Activated CD8-positive, alpha-beta memory T cell treated with anti-CD3 and anti-CD28 coated beads, Interleukin-2, amount 50 U/mL, for 48 hours (primary cell): ENCODE results near the gene ELMO1.

Experiments
- DNase-seq: peaks from one replicate; pipeline ENCODE4 v3.0.0-alpha.2; 2020

Gene ELMO1

DNA sequence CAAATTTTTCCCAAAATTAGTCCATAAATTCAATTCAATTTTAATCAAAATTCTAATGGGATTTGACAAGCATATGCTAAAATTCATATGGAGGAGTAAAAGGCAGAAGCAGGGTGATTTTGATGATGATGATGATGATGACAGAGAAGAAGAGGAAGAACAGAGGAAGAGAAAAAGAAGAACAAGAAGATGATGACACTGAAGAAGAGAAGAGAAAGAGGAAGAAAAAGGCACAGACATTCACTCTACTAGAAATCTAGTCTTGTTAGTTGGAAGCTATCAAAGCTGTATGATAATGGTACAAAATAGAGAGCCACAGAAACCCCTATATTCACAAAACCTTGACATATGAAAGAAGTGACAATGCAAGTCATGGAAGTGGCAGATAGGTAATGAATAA, 157.9 kb downstream of the ELMO1 start:
- DNase-seq = no peak

DNA sequence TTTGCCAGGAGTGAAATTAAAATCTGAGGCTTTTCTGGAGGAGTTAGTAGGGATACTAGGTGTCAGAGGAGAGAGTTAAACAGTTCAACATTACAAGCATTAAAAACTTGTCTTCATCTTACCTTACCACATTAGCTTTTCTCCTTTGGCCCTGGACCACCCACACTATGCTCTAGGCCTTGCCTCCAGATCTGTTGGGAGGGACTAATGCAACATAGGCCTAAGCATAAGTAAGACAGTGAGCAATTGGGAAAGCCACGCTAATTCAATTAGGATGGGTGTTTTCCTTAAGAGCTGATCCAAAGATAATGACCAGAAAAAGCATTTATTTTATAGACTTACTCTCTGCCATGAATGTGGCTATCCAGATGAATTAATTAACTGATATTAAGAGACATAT, 158.9 kb downstream of the ELMO1 start:
- no peak for DNase-seq

DNA sequence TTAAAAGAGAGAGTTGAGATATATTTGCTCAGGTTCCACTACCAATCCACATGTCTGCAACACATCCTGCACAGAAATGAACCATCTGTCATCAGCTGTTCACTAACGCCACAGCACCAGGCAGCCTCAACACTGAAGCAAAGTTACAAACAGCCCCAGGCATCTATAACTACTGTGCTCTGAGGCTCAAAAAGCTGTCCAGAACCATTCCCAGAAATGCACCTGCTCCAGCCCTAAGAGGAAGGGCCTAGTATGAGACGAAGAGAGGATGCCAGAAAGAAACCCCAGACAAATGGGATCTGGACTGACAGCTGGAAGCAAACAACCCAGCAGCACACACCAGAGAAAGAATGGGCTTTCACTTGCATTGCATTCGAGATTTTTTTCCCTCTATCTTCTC, 159.3 kb downstream of the ELMO1 start:
- no peak for DNase-seq

DNA sequence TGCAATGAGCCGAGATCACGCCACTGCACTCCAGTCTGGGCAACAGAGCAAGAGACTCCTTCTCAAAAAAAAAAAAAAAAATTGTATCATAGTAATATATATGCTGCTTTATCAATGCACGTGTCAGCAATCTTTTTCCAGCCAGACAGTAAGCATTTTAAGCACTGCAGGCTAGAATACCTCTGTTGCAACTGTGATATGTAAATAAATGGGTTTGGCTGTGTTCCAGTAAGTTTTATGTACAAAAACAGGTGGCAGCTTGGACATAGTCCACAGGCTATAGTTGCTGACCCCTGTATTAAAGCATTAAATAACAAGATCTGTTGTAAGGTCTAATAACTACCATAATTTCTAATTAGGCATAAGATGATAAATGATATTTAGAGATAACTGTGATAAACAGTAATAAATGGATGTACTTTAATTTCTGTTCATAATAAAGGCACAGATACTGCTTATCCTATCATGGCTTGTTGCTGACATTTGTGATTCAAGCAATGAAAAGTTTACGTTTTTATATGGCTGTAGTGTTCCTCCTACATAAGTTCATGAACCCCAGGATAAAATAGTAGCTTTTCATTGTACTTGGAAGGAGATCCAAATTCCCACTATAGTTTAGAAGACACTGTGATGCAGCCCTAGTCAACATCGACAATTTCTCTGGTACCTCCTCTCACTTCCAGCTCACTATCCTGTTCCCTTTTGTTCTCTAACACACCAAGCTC, 161.4 kb downstream of the ELMO1 start:
- no peak for DNase-seq

DNA sequence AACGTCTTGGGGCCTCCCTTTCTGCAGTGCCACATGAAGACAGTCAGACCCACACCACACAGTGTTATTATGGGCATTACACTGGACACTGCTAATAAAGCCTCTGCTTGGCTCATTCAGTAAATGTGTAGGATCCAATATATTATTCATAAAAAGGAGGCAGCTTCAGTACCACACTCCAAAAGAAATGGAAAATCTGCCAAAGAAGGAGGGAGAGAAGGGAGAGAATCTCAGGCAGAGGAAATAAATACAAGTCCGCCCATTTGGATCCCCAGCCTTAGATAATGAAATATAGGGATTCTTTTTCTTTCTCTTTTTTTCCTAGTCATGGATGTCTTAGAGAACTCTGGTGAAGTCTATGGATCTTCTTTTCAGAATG, 162.2 kb downstream of the ELMO1 start:
- DNase-seq = no peak

DNA sequence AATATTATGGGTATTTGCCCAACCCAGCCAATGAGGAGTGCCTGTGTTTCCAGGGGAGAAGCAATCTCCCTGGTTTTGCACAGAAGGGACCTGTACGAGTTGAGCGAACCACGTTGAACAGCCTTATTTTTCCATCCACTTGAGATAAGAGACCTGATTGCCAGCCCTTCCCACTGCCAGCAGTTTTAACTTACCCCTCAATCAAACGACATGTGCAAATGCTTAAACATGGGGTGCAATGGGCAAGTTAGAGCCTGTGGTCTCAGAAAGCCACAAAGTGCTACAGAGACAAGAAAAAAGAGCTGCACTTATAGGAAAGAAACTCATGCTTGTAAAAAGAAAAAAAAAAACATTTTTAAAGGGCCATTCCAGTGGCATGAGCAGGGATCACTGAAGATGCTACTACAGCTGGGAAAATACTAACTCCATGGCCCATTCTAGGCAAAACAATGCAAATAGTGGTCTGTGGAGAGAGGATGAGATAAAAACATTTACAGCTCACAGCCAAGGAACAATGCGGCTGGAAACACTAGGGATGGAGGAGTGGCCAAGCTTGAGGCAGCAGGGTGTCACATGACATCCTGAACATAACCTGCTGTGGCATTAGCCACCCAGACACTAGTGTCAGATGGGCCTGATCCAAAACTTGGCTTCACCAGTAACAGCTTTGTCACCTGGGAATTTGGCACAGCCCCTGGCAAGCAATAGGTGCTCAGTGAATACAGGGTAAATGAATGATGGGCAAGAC, 162.8 kb downstream of the ELMO1 start:
- no peak for DNase-seq

DNA sequence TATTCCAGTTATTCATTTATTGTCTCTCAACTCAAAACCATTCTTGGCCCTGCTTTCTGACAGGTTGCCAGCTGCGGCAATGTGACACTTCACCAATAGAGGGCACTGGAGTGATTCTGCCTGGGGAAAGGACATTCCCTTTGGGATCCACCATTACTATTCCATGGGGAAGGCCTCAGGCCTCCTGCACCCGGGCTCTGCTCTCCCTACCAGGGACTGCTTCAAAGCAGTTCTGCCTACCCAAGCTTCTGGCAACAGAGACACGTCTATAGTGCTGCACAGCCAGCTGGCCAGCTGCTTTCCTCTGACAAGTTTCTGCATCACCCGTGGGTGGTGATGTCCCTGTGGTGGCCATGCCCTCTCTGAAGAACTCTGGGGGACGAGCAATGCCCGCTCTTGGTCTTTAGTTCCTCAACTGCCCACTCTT, 163.8 kb downstream of the ELMO1 start:
- DNase-seq = peak; percentile 61

DNA sequence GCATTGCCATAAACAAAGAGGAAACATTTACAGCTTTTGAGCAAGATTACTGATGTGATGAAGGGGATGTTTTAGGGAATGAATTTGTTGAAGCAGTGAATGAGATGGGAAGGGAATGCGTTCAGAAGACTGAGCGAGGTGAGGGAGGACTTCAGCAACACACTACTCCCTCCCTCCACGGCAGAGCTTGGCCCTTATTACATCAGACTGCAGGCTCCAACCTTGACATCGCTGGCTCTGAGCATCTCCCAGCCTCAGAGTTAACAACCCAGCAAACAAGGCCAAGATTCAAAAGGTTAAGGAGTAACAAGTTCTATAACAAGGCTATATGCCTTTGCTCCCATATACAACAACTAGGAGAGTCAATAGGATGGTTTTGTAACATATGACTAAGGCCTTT, 164.4 kb downstream of the ELMO1 start:
- DNase-seq = no peak

DNA sequence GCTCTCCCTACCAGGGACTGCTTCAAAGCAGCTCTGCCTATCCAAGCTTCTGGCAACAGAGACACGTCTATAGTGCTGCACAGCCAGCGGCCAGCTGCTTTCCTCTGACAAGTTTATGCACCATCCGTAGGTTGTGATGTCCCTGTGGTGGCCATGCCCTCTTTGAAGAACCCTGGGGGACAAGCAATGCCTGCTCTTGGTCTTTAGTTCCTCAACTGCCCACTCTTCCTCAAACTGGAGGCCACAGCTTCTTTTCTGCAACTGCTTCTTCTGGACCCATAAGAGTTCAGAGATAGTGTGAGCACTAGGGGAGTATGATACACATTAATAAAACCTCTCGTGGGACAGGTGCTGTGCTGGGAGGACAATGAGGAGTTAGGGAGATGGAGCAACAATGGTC, 164.9 kb downstream of the ELMO1 start:
- no peak for DNase-seq

DNA sequence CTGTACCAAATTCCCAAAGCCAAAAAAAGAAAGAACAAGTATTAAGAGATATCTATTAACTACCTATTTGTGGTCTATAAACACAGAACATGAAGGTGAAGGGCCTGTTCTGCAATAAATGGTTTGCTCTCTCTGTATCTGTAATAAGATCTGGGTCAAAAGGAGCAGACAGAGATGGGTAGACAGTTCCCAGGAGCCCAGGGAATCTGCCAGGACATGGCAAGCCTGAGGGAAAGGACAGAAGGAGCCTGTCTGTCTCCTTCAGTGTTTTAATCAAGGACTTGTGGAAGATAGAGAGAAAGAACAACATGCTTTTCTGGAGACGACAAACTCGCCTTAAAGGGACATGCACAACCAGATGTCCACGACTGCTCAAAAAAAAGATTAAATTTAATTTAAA, 165.7 kb downstream of the ELMO1 start:
- DNase-seq = no peak

DNA sequence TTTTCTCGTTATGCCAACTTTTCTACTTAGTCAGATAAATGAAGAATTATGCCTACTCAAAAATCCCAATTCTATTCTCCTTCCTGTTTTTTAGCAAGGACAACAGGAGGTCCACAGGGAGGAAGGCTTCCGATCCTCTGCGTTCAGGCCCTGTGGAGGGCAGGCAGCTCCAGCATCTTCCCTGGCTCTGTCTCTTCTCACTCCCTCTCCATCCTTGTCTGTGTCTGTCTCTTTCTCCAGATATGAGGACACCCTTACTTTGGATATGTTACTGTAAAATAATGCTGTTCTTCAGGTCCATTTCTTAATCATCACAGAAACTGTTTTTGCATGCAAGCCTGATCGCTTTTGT, 166.6 kb downstream of the ELMO1 start:
- no peak for DNase-seq

DNA sequence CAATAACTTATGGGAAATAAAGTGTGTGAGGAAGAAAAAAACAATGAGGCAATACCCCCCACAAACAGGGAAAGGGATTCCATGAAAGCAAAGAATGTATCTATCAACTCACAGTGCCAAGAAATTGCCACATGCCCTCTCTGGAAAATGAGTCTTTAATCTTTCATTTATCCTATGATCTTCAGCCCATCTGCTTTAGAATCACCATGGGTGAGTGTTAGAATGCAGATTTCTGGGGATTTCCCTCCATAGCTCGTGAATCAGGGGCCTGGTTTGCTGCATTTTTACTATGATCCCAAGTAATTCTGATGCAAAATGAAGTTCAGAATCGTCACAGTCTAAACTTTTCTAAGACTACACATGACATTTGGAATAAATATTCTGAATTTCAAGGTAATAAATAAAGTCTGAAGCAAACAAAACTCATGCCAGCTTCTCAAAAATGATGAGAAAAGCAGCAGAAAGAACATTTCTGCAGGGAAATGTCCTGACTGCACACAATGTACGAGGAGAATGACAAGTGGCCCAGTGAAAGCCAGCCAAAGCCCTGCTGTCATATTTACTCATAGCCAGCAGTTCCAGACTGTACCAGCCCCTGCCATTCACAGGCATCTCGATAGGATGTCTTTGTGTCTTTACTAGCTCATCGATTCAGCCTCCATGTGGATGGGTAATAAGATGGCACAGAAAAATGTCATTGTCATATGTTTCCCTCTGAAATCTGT, 167.1 kb downstream of the ELMO1 start:
- DNase-seq = no peak

DNA sequence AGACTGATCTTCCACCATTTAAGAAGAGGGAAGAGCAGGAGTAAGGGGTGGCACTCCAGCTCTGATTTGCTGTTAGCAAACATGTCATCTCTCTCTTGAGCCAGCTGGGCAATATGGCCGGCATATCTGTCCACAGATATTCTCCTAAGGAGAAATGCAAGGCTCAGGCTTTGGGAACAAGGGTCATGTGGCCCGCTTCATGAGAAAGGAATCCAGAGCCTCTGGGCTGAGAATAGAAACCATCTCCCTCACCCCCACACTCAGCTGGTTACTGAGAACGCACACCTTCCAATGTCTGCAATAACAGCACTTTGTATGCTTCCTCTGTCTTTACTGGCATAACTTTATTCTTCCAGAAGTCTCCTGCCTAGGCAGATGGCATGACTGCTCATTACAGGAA, 171.2 kb downstream of the ELMO1 start:
- no peak for DNase-seq

DNA sequence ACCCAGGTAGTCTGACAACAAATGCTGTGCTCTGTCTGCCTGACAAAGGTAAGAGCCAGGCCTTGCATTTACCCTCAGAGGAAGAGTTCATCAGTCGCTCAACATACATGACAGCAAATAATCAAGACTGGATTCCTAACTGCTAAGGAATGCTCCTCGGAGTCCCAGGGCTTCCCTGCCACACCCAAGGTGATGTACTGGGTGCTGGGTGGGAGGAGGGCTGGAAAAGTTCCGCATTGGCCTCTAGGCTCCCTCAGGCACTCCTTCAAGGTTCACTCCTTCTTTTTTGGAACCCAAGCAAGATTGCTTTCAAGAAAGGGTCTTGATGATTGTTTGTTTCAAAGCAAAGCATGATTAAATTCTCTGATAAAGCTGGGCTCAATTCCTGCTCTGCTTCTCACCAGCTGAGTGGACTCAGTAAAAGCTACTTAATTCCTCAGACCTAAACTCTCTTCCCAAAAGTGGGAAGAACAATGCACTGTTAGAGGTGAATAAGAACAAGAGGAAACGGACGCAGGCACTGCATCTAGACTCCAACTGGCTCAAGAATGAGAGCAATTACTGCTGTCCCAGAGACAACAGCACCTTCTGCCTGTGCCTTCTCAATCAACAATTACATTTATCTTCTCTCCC, 173.5 kb downstream of the ELMO1 start:
- no peak for DNase-seq

DNA sequence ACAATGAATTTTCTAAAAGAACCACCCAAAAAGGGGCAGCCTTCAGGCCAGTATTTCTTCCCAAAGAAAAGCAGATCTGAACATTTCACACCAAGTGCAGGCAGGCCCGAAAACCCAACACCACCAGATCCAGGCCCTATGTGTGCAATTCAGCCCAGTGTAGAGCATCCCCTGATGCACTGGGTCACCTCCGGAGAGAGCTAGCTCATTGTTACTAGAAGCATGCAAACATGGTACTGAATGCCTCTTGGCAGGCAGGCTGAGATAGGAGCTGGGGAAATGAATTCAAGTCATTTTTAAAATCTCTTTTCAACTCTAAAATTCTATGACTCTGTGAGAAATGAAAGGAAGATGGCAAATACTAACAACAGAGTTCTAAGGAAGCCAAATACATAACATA, 174.8 kb downstream of the ELMO1 start:
- DNase-seq = no peak

DNA sequence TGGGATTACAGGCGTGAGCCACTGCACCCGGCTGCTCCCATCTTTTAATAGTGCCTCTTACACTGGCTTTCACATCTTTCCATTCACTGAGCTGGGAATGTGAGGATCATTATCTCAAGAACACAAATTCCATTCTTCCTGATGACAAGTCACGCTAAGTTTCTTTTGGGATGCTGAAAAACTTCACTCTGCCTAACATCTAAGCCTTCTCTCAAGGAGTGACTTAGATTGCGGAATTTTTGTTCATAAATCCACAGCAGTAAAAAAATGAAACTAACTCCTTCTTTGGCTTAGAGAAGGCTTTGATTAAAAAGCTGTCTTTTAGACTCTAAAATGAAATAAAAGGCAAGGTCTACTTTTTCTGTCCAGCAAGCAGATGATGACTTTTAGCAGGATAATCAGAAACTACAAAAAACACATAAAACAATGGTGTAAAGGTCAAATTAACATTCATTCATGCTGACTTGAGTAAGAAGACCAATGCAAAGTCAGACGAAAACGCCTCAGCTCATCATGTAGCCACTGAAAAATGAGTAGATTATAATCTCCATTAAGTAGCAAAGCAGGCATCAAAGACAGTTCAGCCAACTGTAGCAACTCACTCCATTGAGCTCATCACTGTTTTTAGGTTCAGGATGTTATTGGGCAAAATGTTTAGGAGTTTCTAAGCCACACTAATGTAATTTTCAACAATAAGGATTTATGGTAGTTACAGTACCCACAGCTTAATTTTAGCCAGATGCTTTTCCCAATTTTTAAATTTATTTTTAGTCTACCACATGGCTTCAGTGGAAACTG, 178.8 kb downstream of the ELMO1 start:
- no peak for DNase-seq

DNA sequence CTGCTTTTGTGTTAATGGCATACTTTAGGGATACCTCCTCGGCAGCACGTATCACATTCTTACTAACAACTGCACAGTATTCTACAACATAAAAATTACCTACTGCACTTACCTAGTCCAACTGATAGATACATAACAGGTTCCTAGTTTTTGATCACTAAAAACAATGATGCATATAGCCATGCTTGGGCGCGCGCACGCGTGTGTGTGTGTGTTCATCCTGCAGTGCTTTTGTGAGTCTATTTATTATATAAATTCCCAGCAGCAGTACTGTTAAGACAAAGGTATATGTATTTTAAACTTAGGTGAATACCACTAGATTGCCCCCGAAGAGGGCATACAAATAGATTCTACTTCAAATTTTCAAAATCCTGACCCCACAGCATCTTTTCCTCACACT, 181.4 kb downstream of the ELMO1 start:
- no peak for DNase-seq

DNA sequence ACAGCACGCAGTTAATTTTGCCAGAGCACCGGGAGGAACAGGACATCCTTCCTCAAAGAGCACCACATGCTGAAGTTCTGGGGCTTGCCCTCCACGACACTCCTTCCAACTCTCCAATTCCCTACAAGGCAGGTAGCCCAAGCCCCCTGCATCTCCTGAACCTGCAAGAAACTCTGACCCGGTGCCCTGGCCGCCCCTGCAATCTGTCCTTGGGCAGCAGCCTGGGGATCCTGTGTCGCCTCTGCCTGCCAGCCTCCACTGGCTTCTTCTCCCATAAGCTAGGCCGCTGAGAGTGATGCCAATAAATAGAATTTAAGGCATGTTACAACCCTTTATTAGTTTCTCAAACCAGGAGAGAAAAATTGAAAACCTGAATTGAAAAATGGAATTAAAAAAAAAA, 182.8 kb downstream of the ELMO1 start:
- DNase-seq = no peak

DNA sequence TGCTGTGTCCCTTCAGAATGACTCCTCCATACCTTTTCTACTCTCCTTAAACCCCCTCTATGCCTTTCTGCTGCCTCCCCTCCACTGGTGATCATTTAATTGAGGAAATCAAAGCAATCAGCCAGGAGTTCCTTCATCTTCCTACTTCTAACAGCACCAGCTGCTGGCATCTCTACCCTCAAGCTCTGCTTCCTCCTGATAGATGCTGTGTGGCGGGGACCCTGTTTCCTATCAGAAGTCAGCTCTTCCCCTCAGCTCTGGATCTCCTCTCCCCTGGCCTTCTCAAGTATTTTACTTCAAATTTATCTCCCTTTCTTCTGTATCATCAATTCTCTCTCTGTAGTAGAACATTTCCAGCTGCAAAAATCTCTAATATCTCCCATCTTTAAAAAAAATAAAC, 183.7 kb downstream of the ELMO1 start:
- DNase-seq = no peak

DNA sequence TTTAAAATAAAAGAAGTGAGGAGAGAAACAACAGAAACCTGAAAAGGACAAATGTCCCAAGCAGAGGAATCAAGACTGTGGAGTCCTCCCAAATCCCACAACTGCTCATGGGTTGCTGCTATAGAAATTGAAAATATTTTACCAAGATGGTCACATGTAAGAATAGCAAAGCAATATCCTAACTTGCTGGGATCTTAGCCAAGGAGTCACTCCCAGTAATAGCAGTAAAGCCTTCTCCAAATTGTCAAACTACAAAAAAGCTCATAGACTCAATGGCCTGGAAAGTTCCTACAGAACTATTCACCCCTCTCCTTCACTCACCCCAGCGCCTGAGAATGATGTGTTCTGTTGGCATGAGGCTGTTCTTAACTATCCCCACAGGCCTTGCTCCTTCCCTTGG, 186.5 kb downstream of the ELMO1 start:
- no peak for DNase-seq

DNA sequence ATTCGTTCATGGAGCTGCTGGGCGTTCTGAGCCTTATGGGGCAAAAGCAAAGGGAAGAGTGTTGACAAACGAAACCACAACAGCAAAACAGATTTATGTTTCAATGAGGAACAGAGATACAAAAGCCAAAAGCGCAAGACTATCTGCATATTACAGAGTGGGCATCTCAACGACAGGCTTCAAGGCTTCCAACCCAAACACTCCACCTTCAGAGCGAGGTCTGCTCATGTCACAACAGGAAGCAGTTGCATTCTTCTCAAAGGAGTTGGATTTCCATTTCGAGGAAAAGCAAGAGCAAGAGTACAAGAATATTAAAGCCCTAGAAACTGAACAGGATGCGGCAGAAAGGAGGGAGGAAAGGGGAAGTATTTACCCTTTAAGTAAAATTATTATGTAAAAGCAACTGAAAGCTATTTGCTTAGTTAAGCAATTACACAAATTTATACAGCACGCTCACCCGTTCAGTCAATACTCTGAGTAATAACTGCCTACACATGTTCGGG, 189.3 kb downstream of the ELMO1 start:
- DNase-seq = no peak

DNA sequence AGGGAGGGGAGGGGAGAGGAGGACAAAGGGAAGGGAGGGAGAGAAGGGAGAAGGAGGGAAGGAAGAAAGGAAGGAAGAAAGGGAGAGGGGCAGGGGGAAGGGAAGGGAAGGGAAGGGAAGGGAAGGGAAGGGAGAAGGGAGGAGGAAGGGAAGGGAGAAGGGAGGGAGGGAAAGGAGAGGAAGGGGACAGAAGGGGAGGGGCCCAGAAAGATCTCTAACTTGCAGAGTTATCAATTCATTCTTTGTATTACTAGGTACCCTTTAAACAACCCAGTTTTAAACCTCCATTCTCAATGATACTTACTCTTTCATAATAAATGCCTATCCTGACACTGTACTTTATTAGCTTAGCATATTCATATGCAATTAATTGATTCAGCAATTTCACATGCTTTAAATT, 192.0 kb downstream of the ELMO1 start:
- DNase-seq = no peak
